ENCODE results near the gene YIPF2.

YIPF2 gene

DNA sequence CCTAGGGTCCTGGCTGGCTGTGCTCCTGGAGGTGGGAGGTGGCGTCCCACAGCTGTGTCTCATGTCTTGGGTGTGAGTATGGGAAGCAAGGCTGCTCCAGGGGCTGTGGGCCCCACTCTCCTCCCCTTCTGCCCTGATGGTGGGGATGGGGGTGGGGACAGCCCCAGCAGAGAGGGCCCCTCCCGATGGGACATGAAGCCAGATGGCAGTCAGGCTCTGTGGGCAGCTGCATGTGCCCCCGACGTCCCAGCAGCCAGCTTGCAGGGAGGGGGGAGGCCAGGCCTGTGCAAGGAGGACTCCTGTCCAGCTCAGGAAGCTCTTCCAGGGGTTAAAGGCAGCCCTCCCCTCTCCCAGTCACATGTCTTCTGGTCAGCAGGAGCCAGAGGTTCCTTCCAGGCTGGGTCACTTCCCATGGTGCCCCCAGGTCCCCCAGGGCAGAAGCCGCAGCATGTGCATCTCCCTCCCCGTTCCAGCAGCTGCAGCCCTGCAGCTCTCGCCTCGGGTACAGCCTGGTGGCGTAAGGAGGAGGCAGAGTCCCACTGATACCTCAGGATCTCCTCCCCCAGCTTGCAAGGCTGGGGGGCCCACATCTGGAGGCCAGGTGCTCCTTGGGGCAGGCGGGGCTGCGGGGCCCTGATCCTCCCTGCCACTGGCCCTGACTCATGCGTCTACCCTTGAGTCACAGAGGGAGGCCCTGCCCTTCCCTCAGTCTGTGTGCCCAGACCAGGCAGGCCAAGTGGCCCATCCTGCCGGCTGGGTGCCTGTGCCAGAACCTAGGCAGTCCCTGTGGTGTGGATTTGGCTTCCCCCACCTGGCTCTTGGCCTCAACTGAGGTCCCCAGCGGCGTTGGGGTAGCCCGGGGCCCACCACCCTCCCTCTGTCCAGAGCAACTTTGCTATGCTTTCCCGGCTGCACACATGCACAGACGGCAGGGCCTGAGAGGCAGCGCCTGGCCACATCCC lies 13.0 kb downstream of the YIPF2 start:
- DNase-seq (ENCODE audit: low read depth, low spot score), result no peak
- no peak overlapping the region for H3K4me3 ChIP-seq (ENCODE audit: low read length)

DNA sequence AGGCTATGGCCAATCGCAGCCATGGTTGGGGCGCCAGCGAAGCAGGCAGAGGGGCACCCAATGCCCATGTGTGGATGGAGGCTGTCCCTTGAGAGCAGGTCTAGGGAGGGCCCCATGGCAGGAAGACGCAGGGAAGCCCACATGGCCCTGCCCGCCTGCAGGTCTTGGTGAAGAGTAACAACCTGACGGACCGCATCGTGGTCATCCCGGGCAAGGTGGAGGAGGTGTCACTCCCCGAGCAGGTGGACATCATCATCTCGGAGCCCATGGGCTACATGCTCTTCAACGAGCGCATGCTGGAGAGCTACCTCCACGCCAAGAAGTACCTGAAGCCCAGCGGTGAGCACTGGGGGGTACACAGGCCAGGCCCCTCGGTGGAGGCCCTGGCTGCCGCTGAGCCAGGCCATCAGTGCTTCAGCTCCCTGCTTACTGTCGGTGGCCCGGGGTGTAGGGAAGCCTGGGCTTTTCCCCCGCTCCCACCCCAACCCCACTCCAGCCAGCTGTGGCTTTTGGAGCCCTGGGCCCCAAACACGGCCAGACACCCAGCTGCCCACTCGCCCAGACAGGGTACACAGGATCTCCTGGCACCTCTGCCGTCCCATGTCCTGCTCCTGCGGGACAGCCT lies 14.6 kb downstream of the YIPF2 start:
- DNase-seq (ENCODE audit: low read depth, low spot score), result no peak
- no peak overlapping the region for H3K4me3 ChIP-seq (ENCODE audit: low read length)

GRCh38 chr19:10912619-10913018 lies 15.8 kb downstream of the YIPF2 start:
- H3K4me3 ChIP-seq (ENCODE audit: low read length), result no peak overlapping the region
- DNase-seq (ENCODE audit: low read depth, low spot score), result no peak

DNA sequence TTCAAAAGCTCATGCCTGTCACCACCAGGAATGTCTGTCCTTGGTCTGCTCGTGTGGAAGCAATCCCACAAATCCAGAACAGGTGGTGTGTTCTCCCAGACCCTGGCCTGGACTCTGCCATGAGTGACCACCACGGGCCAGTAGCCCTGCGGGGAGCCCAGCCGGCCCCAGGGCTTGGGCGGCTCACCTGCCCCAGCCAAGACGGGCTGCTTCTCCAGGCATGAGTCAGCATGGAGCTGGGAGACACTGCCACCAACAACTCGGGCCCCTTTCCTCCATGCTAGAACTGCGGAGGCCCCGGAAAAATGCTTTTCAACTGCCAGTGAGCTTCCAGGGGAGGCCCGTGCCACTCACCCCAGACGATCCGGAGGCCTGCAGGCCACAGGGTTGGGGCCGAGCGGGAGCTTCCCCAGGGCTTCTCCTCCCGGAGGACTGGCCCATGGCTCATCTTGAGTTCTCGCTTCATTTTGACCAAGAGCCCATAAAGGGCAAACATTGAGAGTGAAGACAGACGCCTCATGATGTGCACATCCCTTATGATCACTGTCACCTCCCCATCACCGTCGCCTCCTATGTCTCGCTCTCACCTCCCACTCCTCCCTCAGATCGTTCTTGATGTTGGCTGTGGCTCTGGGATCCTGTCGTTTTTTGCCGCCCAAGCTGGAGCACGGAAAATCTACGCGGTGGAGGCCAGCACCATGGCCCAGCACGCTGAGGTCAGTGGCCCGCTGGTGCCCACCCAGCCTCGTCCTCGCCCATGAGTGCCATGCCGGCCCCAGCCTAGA lies 16.7 kb downstream of the YIPF2 start:
- DNase-seq (ENCODE audit: low read depth, low spot score), result no peak
- H3K4me3 ChIP-seq (ENCODE audit: low read length), result no peak overlapping the region

- H3K4me3 ChIP-seq (ENCODE audit: low read length), result no peak overlapping the region
- DNase-seq (ENCODE audit: low read depth, low spot score), result no peak
These were observed 20.0 kb downstream of the YIPF2 start for GRCh38 chr19:10908380-10908960.

GRCh38 chr19:10907925-10908324 lies 20.5 kb downstream of the YIPF2 start:
- no peak overlapping the region for H3K4me3 ChIP-seq (ENCODE audit: low read length)
- DNase-seq (ENCODE audit: low read depth, low spot score), result no peak

DNA sequence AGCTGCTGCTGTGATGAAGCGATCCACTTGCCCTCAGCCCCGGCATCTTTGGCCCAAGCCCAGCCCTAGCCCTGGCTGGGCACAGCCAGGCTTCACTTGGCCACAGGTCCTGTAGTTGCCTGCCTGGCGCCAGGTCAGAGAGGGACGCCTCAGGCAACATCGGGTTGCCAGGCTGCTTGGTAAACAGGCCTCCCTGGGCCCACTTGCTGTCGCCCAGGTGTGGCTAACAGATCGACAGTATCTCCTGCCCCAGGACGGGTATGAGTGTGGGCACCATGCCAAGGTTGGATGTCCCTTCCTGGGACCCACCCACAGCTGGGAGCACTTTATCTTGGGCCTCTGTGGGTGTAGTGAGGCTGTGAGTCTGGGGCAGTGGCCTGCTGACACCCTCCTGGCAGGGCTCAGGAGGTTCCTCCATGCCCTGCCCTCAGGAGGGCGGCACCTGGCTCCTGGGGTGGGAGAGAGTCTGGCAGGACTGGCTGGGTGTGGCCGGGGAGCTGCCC lies 29.2 kb downstream of the YIPF2 start:
- no peak for DNase-seq (ENCODE audit: low read depth, low spot score)
- no peak overlapping the region for H3K4me3 ChIP-seq (ENCODE audit: low read length)

- H3K4me3 ChIP-seq (ENCODE audit: low read length), result no peak overlapping the region
- no peak for DNase-seq (ENCODE audit: low read depth, low spot score)
These were observed 29.8 kb downstream of the YIPF2 start for GRCh38 chr19:10898633-10899032.

- H3K4me3 ChIP-seq (ENCODE audit: low read length), result no peak overlapping the region
- no peak for DNase-seq (ENCODE audit: low read depth, low spot score)
These were observed 31.4 kb downstream of the YIPF2 start for GRCh38 chr19:10896851-10897526.

GRCh38 chr19:10895920-10896319 lies 32.5 kb downstream of the YIPF2 start:
- no peak overlapping the region for H3K4me3 ChIP-seq (ENCODE audit: low read length)
- DNase-seq (ENCODE audit: low read depth, low spot score), result no peak

GRCh38 chr19:10895363-10895762 lies 33.1 kb downstream of the YIPF2 start:
- DNase-seq (ENCODE audit: low read depth, low spot score), result no peak
- H3K4me3 ChIP-seq (ENCODE audit: low read length), result no peak overlapping the region

GRCh38 chr19:10894911-10895213 lies 33.6 kb downstream of the YIPF2 start:
- no peak overlapping the region for H3K4me3 ChIP-seq (ENCODE audit: low read length)

DNA sequence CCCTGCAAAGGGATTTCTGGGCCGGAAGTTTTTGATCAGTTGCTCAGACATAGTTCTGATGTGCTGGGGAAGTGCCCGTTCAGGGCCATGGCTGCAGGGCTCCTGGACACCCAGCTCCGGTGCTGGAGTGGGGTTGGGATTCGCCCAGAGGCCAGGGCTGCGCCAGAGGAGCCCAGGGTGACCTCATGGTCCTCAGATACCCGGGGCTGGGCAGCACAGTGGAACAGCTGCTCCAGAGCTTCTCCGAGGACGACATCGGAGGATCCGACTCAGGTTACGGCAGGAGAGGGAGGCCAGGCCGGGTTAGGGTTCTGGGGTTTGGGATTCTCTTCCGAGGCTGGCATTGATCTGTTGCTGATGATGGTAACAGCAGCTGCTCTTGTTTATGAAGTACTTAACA lies 36.2 kb downstream of the YIPF2 start:
- no peak for DNase-seq (ENCODE audit: low read depth, low spot score)
- H3K4me3 ChIP-seq (ENCODE audit: low read length), result no peak overlapping the region

More at GRCh38 chr19:10894911-10895213, 33.6 kb downstream of the YIPF2 start:
- DNase-seq (ENCODE audit: low read depth, low spot score), result no peak

- no peak overlapping the region for H3K4me3 ChIP-seq (ENCODE audit: low read length)
- no peak for DNase-seq (ENCODE audit: low read depth, low spot score)
These were observed 36.9 kb downstream of the YIPF2 start for GRCh38 chr19:10891405-10892086.

DNA sequence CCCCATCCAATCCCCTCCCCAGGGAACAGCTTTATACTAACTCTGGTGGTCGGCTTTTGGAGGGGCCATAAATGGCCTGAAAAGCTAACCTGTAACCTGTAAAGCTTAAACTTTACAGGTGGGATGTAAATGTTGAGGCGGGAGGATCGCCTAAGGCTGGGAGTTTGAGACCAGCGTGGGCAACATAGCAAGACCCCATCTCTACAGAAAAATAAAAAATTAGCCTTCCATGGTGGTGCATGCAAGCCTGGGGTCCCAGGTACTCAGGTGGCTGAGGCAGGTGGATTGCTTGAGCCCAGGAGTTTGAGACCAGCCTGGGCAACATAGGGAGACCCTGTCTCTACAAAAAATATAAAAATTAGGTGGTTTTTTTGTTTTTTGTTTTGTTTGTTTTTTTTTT lies 38.6 kb downstream of the YIPF2 start:
- no peak overlapping the region for H3K4me3 ChIP-seq (ENCODE audit: low read length)
- no peak for DNase-seq (ENCODE audit: low read depth, low spot score)

DNA sequence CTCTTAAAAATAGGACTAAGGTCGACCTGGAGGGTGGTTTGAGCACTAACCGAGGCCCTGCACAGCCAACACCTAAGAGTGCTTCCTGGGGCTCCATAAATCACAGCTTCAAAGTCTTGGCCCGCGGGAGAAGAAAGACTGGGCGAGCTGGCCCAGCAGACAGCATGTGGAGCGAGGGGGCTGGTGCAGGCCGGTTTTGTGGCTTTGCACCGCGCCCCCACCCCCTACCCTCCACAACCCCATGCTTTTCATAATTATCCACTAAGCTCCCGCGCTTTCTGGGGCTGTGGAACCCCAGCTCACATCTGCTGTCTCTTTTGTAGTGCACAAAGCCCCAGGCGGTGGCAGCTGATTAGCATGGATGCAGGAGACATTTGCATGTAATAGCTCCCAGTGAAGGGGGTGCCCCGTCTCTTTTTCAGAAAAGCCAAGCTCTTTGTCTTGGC lies 40.0 kb downstream of the YIPF2 start:
- no peak for DNase-seq (ENCODE audit: low read depth, low spot score)
- no peak overlapping the region for H3K4me3 ChIP-seq (ENCODE audit: low read length)

GRCh38 chr19:10887616-10888367 lies 40.6 kb downstream of the YIPF2 start:
- H3K4me3 ChIP-seq (ENCODE audit: low read length), result no peak overlapping the region
- DNase-seq (ENCODE audit: low read depth, low spot score), result no peak
